SIG-M5 treated with dmso at 0.1 percent for 504 hours (cell line): ENCODE data around the gene PYDC2.

Experiments
- DNase-seq: peaks from one replicate; lab custom pipeline; 2025; ENCODE audit not compliant: unreplicated experiment; lab: John Stamatoyannopoulos, UW

Gene PYDC2

DNA sequence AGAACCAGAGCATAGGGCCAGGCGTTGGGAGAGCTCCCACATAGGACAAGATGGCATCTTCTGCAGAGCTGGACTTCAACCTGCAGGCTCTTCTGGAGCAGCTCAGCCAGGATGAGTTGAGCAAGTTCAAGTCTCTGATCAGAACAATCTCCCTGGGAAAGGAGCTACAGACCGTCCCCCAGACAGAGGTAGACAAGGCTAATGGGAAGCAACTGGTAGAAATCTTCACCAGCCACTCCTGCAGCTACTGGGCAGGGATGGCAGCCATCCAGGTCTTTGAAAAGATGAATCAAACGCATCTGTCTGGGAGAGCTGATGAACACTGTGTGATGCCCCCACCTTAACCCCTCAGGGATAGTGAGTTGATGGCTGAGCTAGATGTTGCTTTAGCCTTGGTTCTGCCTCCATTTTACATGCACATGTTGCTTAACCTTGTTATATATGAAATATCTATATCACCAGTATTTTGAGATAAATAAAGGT, at the start of gene PYDC2:
PYDC2 (plus strand) TSS at position 51 of the 483 bp plus-strand sequence; CDS start at position 51, 0 bp downstream.
- DNase-seq = no peak

DNA sequence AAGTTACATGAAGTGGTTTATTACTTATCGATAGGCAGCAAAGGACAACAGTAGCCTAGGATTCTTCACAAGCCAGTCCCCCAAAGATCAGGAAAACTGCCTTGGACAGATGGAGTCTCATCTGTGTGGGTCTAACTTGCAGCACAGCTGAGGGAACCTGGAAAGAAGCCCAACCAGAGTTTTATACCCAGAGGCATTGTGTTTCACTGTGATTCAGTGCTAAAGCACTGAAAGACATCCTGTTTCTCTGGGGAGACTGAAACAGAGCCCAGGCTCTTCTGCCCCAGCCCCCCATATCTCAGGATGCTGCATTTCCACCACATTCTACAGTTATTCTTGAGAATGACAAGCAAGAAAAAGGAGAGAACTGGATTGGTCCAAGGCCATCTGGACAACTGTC, 48.2 kb upstream of the PYDC2 start:
- no peak for DNase-seq

DNA sequence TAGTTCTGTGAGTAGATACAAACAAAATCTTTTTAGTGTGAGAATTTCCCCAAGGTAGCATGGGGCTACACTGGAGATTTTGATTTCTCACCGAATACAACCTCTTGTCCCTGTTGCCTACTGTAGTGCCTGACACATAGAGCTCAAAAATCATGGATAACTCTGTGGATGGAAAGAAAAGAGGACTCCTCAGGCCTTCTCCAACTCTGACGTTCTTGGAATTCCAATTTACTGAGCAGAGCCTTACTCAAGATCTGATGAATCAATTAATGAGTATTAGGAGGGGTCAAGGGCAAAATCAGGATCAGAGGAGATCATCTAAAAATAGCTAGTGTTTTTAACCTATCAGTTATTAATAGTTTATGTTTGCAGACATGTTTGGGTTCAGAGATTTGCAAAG, 46.7 kb upstream of the PYDC2 start:
- no peak for DNase-seq

GRCh38 chr3:191414732-191415131, 46.2 kb upstream of the PYDC2 start:
- no peak for DNase-seq

DNA sequence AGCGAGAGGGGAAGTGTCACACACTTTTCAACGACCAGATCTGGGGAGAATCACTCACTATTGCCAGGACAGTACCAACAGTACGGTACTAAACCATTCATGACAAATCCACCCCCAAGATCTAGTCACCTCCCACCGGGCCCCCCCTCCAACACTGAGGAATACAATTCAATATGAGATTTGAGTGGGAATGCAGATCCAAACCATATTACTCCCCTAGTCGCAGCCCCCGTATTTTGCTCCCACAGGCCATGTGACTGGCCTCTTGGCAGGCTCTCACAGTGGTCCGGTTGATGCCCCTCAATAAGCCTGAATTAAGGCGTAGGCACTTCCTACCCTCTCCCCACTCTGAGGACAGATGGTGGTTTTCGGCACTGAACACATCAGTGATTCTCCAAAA, 45.4 kb upstream of the PYDC2 start:
- no peak for DNase-seq

DNA sequence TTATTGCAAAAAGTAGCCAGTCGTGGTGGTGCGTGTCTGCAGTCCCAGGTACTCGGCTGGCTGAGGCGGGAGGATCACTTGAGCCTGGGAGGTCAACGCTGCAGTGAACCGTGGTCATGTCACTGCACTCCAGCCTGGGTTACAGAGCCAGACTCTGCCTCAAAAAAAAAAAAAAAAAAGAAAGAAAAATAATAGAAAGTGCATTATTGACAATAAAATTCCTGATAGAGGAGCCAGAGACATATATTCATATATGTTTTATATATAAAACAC, 43.6 kb upstream of the PYDC2 start:
- DNase-seq = no peak

DNA sequence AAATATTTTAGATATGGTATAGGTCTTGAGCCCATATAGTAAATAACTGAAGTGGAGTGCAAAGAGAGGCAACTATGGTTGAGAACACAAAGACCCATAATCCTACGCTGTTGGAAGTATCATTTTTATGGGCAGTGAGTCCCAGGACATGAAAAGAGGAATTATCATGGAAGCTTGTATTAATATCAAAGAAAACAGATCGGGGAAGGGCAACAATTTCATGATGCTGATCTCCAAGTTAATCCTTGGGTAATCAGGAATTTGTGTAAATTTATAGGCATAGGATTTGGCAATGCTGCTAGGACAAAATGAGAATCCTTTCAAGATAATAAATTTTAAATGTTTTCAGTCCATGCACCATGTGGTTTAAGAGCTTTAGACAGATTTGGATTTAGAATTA, 40.2 kb upstream of the PYDC2 start:
- DNase-seq = no peak

- DNase-seq = no peak
Measured at GRCh38 chr3:191424881-191425280, 36.1 kb upstream of the PYDC2 start.

GRCh38 chr3:191425322-191425734, 35.6 kb upstream of the PYDC2 start:
- DNase-seq = no peak

- DNase-seq = no peak
Measured at GRCh38 chr3:191426311-191426710, 34.7 kb upstream of the PYDC2 start.

DNA sequence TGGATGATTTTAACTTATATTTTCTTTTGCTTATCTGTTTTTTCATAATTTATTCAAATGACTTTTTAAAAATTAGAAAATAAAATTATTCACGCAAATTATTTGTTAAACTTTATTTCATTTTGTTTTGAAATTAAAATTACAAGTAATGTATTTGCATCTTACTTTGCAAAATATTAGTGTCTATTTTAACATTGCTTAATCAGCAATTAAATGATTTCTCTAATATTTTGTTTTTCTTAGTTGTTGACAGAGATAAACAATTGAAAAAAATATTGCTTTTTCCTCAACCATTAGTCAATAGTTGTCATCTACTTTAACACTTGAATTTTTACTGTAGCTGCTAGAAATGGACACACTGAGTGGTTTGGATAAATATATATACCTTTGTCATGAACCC, 32.8 kb upstream of the PYDC2 start:
- DNase-seq = no peak

DNA sequence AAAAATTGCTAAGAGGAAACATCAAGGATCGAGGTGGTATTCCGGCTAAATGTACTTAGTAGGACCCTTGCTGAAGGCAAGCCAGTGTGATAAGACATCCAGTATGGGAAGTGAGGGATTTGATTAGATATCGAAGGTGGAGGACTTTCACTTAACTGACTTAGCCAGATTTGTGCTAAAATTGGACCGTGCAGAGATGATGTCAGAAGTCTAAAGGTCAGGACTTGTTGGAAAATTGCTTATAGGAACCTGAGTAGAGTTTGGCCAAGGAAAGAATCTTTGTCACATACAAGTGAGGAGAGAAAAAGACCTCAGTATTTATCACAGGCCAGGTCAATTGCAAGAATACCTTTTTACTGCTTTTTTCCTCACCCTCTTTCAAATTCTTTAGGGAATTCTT, 30.9 kb upstream of the PYDC2 start:
- DNase-seq = no peak

DNA sequence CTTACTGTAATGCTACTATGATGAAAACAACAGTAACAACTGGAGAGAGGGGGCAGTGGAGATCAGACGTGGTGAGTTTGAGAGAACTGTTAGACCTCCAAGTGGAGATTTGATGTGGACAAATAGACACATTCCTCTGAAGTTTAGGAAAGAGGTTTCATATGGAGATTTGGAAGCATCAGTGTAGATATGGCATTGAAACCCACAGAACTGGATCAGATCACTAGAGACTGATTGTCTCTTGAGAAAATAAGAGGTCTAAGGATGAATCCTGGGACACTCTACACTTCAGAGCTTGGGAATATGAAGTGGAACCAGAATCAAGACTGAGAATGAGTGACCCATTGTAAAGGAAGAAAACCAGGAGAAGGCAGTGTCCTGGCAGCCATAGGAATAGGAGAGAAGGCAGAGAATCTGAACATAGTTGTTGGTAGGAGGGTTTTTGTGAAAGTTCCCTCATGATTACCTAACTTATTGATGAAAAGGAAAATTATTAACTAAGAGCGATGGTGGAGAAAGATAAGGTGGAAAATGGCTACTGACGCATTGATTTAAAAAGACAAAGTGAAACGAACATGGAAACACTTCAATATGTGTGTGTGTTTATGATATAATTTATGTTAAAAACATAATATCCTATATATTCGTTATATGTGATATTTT, 29.7 kb upstream of the PYDC2 start:
- DNase-seq = no peak

DNA sequence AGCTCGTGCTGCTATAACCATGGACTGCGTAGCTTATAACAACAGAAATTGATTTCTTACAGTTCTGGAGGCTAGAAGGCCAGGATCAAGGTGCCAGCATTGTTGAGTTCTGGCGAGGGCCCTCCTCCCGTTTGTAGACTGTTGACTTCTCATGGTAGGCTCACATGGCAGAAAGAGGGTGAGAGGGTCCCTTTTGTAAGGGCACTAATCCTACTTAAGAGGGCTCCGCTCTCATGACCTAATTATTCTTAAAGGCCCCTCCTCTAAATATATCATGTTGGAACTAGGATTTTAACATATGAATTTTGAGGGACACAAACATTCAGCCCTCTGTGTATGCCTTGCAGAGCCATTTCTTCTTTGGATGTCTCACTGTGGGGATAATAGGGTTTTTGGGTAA, 28.8 kb upstream of the PYDC2 start:
- no peak for DNase-seq

GRCh38 chr3:191434024-191434423, 26.9 kb upstream of the PYDC2 start:
- no peak for DNase-seq

DNA sequence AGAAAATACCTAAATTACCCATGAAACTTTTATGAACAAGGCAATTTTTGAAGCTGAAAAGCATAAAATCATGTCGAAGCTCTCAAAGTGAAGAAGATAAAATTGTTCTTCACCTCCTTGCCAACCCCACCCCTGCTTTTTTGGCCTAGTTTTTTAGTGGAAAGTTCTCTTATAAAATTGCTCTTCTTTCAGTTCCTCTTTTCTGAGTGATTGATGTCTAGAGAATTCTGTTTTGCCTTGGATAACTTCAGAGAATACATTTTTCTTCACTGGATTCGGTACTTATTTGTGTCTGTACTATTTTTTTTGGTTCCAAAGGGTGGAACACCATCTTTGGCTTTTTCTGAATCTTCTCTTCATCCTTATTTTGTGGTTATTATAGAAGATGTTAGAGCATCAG, 25.0 kb upstream of the PYDC2 start:
- no peak for DNase-seq

- no peak for DNase-seq
Measured at GRCh38 chr3:191438150-191438814, 22.7 kb upstream of the PYDC2 start.

DNA sequence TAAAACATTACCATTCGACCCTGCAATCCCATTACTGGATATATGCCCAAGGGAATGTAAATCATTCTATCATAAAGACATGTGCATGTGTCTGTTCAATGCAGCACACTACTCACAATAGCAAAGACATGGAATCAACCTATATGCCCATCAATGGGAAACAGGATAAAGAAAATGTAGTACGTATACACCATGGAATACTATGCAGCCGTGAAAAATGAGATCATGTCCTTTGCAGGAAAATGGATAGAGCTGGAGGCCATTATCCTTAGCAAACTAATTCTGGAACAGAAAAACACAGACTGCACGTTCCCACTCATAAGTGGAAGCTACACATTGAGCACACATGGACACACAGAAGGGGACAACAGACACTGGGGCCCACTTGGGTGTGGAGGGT, 20.4 kb upstream of the PYDC2 start:
- no peak for DNase-seq

- DNase-seq = no peak
Measured at GRCh38 chr3:191441687-191442086, 19.3 kb upstream of the PYDC2 start.

- DNase-seq = no peak
Measured at GRCh38 chr3:191444569-191444968, 16.4 kb upstream of the PYDC2 start.

DNA sequence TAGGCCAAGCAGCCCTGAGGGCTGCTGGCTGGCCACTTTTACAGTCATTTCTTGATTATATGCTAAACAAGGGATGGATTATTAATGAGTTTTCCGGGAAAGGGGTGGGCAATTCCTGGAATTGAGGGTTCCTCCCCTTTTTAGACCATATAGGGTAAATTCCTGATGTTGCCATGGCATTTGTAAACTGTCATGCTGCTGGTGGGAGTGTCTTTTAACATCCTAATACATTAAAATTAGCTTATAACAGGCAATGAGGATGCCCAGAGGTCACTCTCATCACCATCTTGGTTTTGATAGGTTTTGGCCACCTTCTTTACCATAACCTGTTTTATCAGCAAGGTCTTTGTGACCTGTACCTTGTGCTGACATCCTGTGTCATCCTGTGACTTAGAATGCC, 11.7 kb upstream of the PYDC2 start:
- DNase-seq = no peak

- no peak for DNase-seq
Measured at GRCh38 chr3:191455257-191455952, 5.6 kb upstream of the PYDC2 start.
